ENCODE data around the gene TMEM138. TPM values are rescaled to one million over a fixed set of nuclear protein-coding genes. Genes with fewer than 3 reads are reported as not detected.
A peak's percentile ranks its signal among the peaks of the same experiment; 100 is the strongest.

Gene TMEM138
- total and polyA plus RNA-seq, 4 donors: 31.9 to 71.3 (median 39.8) TPM

DNA sequence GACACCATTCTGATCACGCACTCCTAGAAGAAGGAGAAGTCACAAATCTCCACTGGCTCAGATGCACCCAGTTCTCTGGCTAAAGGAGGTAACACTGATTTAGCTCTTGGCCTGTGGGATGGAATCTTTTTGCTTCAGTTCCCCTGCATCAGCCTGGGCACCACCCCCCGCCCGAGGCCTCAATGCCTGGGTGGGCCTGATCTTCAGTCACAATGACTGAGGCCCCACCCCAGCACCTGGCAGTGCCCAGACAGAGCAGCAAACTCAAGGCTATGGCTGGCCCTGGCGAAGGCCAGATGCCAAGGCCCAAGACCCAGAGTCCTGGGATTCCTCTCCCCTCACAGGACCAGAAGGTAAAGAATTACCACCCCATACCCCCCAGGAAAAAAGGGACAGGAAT lies 5.5 kb upstream of the TMEM138 start:
- no peak for DNase-seq
- no peaks in the 10 kb centered on the region for H3K4me1 ChIP-seq (ENCODE audit: control insufficient read depth in 1 of 2, insufficient read depth in 2 of 2, low read length in 2 of 2)
- no peaks in the 10 kb centered on the region for H3K27me3 ChIP-seq (ENCODE audit: control insufficient read depth in 1 of 2, insufficient read depth in 2 of 2, low read length in 1 of 2)
- no peak overlapping the region for H3K27ac ChIP-seq (ENCODE audit: low read depth in 1 of 2, low read length in 2 of 2)
- no peak for ATAC-seq (ENCODE audit: low FRiP score)
- peaks cover 0 to 5% of the 10 kb centered on the region in 2 donors for H3K36me3 ChIP-seq (ENCODE audit: control insufficient read depth in 1 of 2, insufficient read depth in 2 of 2, low read length in 1 of 2)
- intact Hi-C loops (cut with DNase I): no loop called here
- no peak overlapping the region for H3K4me3 ChIP-seq (ENCODE audit: low read length in 2 of 2)
- no peaks in the 10 kb centered on the region for H3K9me3 ChIP-seq (ENCODE audit: control insufficient read depth, low read length)
- WGBS, 2 donors: 93 to 94% methylated on average over 4 of the region's 4 CpGs

DNA sequence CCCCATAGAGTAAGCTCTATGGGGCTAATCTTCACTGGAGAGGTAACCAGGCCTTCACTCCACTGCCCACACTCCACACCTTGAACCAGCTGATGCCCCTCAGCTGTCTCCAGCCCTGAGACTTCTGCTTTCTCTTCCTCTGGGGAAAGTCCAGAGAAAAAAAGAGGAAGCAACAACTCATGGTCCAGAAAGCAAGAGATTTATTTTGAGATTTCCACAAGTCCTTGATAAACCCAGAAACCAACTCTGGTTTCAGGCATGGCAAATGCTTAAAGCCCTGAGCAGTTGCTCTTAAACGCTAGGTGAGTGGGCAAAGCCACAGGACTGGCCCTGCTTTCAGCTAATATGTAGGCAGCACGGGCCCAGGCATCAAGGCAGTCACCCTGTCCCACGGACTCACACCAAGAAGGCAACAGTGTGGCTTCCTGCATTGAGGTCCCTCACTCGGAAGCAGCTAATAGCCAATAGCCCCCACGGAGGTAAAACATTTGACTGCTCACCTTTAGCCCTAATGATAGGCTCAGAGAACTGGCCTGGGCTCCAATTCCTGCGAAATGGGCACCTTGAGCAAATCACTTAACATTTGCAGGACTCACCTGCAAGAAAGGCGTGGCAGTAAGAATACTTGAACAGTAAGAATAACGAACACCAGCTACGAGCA lies 4.8 kb upstream of the TMEM138 start:
- no peak for ATAC-seq (ENCODE audit: low FRiP score)
- no peaks in the 10 kb centered on the region for H3K9me3 ChIP-seq (ENCODE audit: control insufficient read depth, low read length)
- H3K4me1 ChIP-seq (ENCODE audit: control insufficient read depth in 1 of 2, insufficient read depth in 2 of 2, low read length in 2 of 2): no peaks in the 10 kb centered on the region
- H3K27me3 ChIP-seq (ENCODE audit: control insufficient read depth in 1 of 2, insufficient read depth in 2 of 2, low read length in 1 of 2): no peaks in the 10 kb centered on the region
- 93% methylated on average over 9 of the region's 9 CpGs for WGBS, 2 donors
- H3K36me3 ChIP-seq (ENCODE audit: control insufficient read depth in 1 of 2, insufficient read depth in 2 of 2, low read length in 1 of 2): peaks cover 0 to 3% of the 10 kb centered on the region in 2 donors
- H3K4me3 ChIP-seq (ENCODE audit: low read length in 2 of 2): no peak overlapping the region
- DNase-seq: no peak
- intact Hi-C loops (cut with DNase I): no loop called here
- H3K27ac ChIP-seq (ENCODE audit: low read depth in 1 of 2, low read length in 2 of 2): no peak overlapping the region

DNA sequence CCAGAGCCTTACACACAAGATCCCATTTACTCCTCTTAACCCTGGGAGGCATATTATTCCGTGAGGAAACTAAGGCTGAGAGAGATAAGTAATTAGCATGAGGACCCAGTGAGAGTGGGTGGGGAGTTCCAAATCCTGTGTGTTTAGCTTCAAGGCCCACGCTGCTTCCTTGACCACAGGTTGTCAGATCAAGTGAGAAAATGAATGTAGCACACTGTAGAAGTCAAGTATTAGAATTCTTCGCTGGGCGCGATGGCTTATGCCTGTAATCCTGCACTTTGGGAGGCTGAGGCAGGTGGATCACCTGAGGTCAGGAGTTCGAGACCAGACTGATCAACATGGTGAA lies 4.3 kb upstream of the TMEM138 start:
- intact Hi-C loops (cut with DNase I): no loop called here
- peaks cover 0 to 1% of the 10 kb centered on the region in 2 donors for H3K36me3 ChIP-seq (ENCODE audit: control insufficient read depth in 1 of 2, insufficient read depth in 2 of 2, low read length in 1 of 2)
- 93 to 96% methylated on average over 6 of the region's 6 CpGs for WGBS, 2 donors
- no peak overlapping the region for H3K4me3 ChIP-seq (ENCODE audit: low read length in 2 of 2)
- ATAC-seq (ENCODE audit: low FRiP score) (no peak), DNase-seq (no peak)
- no peak overlapping the region for H3K27ac ChIP-seq (ENCODE audit: low read depth in 1 of 2, low read length in 2 of 2)
- no peaks in the 10 kb centered on the region for H3K9me3 ChIP-seq (ENCODE audit: control insufficient read depth, low read length)
- no peaks in the 10 kb centered on the region for H3K27me3 ChIP-seq (ENCODE audit: control insufficient read depth in 1 of 2, insufficient read depth in 2 of 2, low read length in 1 of 2)
- no peaks in the 10 kb centered on the region for H3K4me1 ChIP-seq (ENCODE audit: control insufficient read depth in 1 of 2, insufficient read depth in 2 of 2, low read length in 2 of 2)

DNA sequence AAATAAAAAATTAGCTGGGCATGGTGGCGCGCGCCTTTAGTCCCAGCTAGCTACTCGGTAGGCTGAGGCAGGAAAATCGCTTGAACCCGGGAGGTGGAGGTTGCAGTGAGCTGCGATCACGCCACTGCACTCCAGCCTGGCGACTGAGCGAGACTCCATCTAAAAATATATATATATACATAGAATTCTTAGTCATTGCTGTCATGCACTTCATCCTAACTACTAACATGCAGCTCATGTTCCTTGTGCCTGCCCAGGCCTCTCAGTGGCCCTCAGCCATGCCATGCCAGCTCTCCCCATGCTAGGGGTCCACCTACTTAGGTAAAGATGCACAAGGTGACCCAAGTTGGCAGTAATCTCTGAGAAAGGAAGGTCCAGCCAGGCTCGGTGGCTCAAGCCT lies 3.6 kb upstream of the TMEM138 start:
- Histone ChIP-seq H3K27me3 (ENCODE audit: control insufficient read depth in 1 of 2, insufficient read depth in 2 of 2, low read length in 1 of 2) (no peaks in the 10 kb centered on the region), H3K9me3 (ENCODE audit: control insufficient read depth, low read length) (no peaks in the 10 kb centered on the region), H3K36me3 (ENCODE audit: control insufficient read depth in 1 of 2, insufficient read depth in 2 of 2, low read length in 1 of 2) (no peaks in the 10 kb centered on the region), H3K4me1 (ENCODE audit: control insufficient read depth in 1 of 2, insufficient read depth in 2 of 2, low read length in 2 of 2) (no peaks in the 10 kb centered on the region), H3K27ac (ENCODE audit: low read depth in 1 of 2, low read length in 2 of 2) (no peak overlapping the region), H3K4me3 (ENCODE audit: low read length in 2 of 2) (no peak overlapping the region)
- ATAC-seq (ENCODE audit: low FRiP score) (no peak), DNase-seq (no peak)
- WGBS, 2 donors: 94 to 97% methylated on average over 11 of the region's 11 CpGs
- intact Hi-C loops (cut with DNase I): no loop called here

GRCh38 chr11:61359516-61359915 lies 2.7 kb upstream of the TMEM138 start:
- DNase-seq: no peak
- no peaks in the 10 kb centered on the region for H3K27me3 ChIP-seq (ENCODE audit: control insufficient read depth in 1 of 2, insufficient read depth in 2 of 2, low read length in 1 of 2)
- no peak for ATAC-seq (ENCODE audit: low FRiP score)
- intact Hi-C loops (cut with DNase I): no loop called here
- peaks cover 0 to 4% of the 10 kb centered on the region in 2 donors for H3K36me3 ChIP-seq (ENCODE audit: control insufficient read depth in 1 of 2, insufficient read depth in 2 of 2, low read length in 1 of 2)
- H3K9me3 ChIP-seq (ENCODE audit: control insufficient read depth, low read length): no peaks in the 10 kb centered on the region
- H3K27ac ChIP-seq (ENCODE audit: low read depth in 1 of 2, low read length in 2 of 2): no peak overlapping the region
- no peak overlapping the region for H3K4me3 ChIP-seq (ENCODE audit: low read length in 2 of 2)
- H3K4me1 ChIP-seq (ENCODE audit: control insufficient read depth in 1 of 2, insufficient read depth in 2 of 2, low read length in 2 of 2): no peaks in the 10 kb centered on the region
- 85 to 91% methylated on average over 6 of the region's 6 CpGs for WGBS, 2 donors

- no peaks in the 10 kb centered on the region for H3K4me1 ChIP-seq (ENCODE audit: control insufficient read depth in 1 of 2, insufficient read depth in 2 of 2, low read length in 2 of 2)
- ATAC-seq (ENCODE audit: low FRiP score) (no peak), DNase-seq (no peak)
- peak overlapping the region; percentile 48 to 69 for H3K4me3 ChIP-seq (ENCODE audit: low read length in 2 of 2)
- intact Hi-C loops (cut with DNase I): no loop called here
- no peaks in the 10 kb centered on the region for H3K27me3 ChIP-seq (ENCODE audit: control insufficient read depth in 1 of 2, insufficient read depth in 2 of 2, low read length in 1 of 2)
- no peaks in the 10 kb centered on the region for H3K9me3 ChIP-seq (ENCODE audit: control insufficient read depth, low read length)
- peak overlapping the region in 1 of 2 donors; percentile 94 for H3K27ac ChIP-seq (ENCODE audit: low read depth in 1 of 2, low read length in 2 of 2)
- peaks cover 0 to 8% of the 10 kb centered on the region in 2 donors for H3K36me3 ChIP-seq (ENCODE audit: control insufficient read depth in 1 of 2, insufficient read depth in 2 of 2, low read length in 1 of 2)
- 1 to 2% methylated on average over 22 of the region's 22 CpGs for WGBS, 2 donors
These were observed 885 bp upstream of the TMEM138 start for GRCh38 chr11:61361237-61361740.

DNA sequence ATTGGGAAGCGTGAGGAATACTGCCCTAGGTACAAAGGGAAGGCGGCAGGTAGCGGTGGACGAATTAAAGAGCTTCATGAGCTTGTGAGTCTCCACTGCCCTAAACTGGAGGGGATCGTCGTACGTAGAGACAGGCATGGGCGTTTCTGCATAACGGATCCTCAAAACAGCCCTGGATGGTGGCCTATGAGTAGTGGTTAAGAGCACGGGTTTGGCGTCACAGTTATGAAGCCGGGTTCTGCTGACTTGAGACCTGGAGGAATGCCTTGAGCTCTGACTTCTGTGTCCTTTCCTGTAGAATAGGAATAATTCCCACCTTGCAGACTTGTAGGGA lies 335 bp downstream of the TMEM138 start:
- WGBS, 2 donors: 0 to 1% methylated on average over 12 of the region's 12 CpGs
- intact Hi-C loops (cut with DNase I): no loop called here
- Histone ChIP-seq H3K27me3 (ENCODE audit: control insufficient read depth in 1 of 2, insufficient read depth in 2 of 2, low read length in 1 of 2) (no peaks in the 10 kb centered on the region), H3K9me3 (ENCODE audit: control insufficient read depth, low read length) (no peaks in the 10 kb centered on the region), H3K4me1 (ENCODE audit: control insufficient read depth in 1 of 2, insufficient read depth in 2 of 2, low read length in 2 of 2) (no peaks in the 10 kb centered on the region), H3K4me3 (ENCODE audit: low read length in 2 of 2) (peak overlapping the region; percentile 48 to 95), H3K36me3 (ENCODE audit: control insufficient read depth in 1 of 2, insufficient read depth in 2 of 2, low read length in 1 of 2) (peaks cover 6 to 13% of the 10 kb centered on the region in 2 donors), H3K27ac (ENCODE audit: low read depth in 1 of 2, low read length in 2 of 2) (peak overlapping the region in 1 of 2 donors; percentile 91)
- no peak for DNase-seq
- no peak for ATAC-seq (ENCODE audit: low FRiP score)

DNA sequence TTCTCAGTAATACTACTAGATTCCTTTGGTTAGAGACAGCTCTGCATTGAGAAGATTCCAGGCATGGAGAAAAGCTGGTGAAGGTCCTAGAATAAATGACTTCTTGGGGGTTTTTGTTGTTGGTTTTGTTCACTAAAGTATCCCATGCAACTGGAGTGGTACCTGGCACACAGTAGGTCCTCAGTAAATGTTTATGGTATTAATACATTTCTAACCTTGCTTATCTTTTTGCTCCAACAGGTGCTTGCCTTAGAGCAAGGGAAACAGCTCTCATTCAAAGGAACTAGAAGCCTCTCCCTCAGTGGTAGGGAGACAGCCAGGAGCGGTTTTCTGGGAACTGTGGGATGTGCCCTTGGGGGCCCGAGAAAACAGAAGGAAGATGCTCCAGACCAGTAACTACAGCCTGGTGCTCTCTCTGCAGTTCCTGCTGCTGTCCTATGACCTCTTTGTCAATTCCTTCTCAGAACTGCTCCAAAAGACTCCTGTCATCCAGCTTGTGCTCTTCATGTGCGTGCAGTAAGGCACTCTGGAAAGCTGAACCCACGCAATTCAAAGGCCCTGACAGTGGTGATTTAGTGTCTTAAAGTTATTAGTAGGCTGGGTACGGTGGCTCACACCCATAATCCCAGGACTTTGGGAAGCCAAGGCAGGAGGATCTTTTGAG lies 2.0 kb downstream of the TMEM138 start:
- WGBS, 2 donors: 85 to 86% methylated on average over 5 of the region's 5 CpGs
- H3K4me3 ChIP-seq (ENCODE audit: low read length in 2 of 2): no peak overlapping the region
- H3K27me3 ChIP-seq (ENCODE audit: control insufficient read depth in 1 of 2, insufficient read depth in 2 of 2, low read length in 1 of 2): no peaks in the 10 kb centered on the region
- H3K9me3 ChIP-seq (ENCODE audit: control insufficient read depth, low read length): no peaks in the 10 kb centered on the region
- DNase-seq: peak in 1 of 2 donors; percentile 23
- H3K27ac ChIP-seq (ENCODE audit: low read depth in 1 of 2, low read length in 2 of 2): no peak overlapping the region
- H3K4me1 ChIP-seq (ENCODE audit: control insufficient read depth in 1 of 2, insufficient read depth in 2 of 2, low read length in 2 of 2): no peaks in the 10 kb centered on the region
- peaks cover 15 to 17% of the 10 kb centered on the region in 2 donors for H3K36me3 ChIP-seq (ENCODE audit: control insufficient read depth in 1 of 2, insufficient read depth in 2 of 2, low read length in 1 of 2)
- no peak for ATAC-seq (ENCODE audit: low FRiP score)
- intact Hi-C loops (cut with DNase I): no loop called here

- H3K4me1 ChIP-seq (ENCODE audit: control insufficient read depth in 1 of 2, insufficient read depth in 2 of 2, low read length in 2 of 2): no peaks in the 10 kb centered on the region
- WGBS, 2 donors: 92 to 93% methylated on average over 6 of the region's 6 CpGs
- no peak overlapping the region for H3K27ac ChIP-seq (ENCODE audit: low read depth in 1 of 2, low read length in 2 of 2)
- H3K9me3 ChIP-seq (ENCODE audit: control insufficient read depth, low read length): no peaks in the 10 kb centered on the region
- DNase-seq (peak in 1 of 2 donors; percentile 1), ATAC-seq (ENCODE audit: low FRiP score) (no peak)
- H3K27me3 ChIP-seq (ENCODE audit: control insufficient read depth in 1 of 2, insufficient read depth in 2 of 2, low read length in 1 of 2): no peaks in the 10 kb centered on the region
- H3K4me3 ChIP-seq (ENCODE audit: low read length in 2 of 2): no peak overlapping the region
- intact Hi-C loops (cut with DNase I): no loop called here
- H3K36me3 ChIP-seq (ENCODE audit: control insufficient read depth in 1 of 2, insufficient read depth in 2 of 2, low read length in 1 of 2): peaks cover 17 to 19% of the 10 kb centered on the region in 2 donors
These were observed 5.2 kb downstream of the TMEM138 start for GRCh38 chr11:61367406-61367805.
